Activated T-helper 17 cell treated with anti-CD3 and anti-CD28 coated beads, Interleukin-2, amount 50 U/mL, for 72 hours (primary cell): ENCODE measurements around the gene TXNDC12. TPM values are rescaled to one million over a fixed set of nuclear protein-coding genes. Genes with fewer than 3 reads are reported as not detected.
"Not testable (repeated sequence)": the region's sequence is repeated elsewhere in the genome, so short reads cannot be mapped to it uniquely, and the experiment has no call there.

Experiments used
- ATAC-seq: fragments of 150-1000 bp; cut with Tn5 transposase; replicated peaks from 2 replicates; pipeline ENCODE4 v1.10.0; 2021; ENCODE audit warnings: mild to moderate bottlenecking, moderate library complexity
- H3K27ac Mint-ChIP-seq: one replicate; pipeline ENCODE4 v1.8.0; 2022; ENCODE audit warnings: mixed read lengths
- H3K27me3 Mint-ChIP-seq: one replicate; pipeline ENCODE4 v1.8.0; 2022; ENCODE audit warnings: mixed read lengths
- H3K36me3 Mint-ChIP-seq: one replicate; pipeline ENCODE4 v1.8.0; 2022; ENCODE audit warnings: low read depth, mild to moderate bottlenecking, mixed read lengths
- H3K4me1 Mint-ChIP-seq: one replicate; pipeline ENCODE4 v1.8.0; 2022; ENCODE audit warnings: mixed read lengths
- H3K4me3 Mint-ChIP-seq: one replicate; pipeline ENCODE4 v1.8.0; 2022; ENCODE audit warnings: mild to moderate bottlenecking, mixed read lengths
- H3K9me3 Mint-ChIP-seq: one replicate; pipeline ENCODE4 v1.8.0; 2022; ENCODE audit warnings: mixed read lengths
- total RNA-seq, 2 donors: library from RNA; stranded (reverse); gene quantifications; one replicate each; pipeline ENCODE4 v1.2.3, GENCODE V29; 2022

TXNDC12 gene
- total RNA-seq, 2 donors from 2014 or later: 40.9 to 47.1 TPM

DNA sequence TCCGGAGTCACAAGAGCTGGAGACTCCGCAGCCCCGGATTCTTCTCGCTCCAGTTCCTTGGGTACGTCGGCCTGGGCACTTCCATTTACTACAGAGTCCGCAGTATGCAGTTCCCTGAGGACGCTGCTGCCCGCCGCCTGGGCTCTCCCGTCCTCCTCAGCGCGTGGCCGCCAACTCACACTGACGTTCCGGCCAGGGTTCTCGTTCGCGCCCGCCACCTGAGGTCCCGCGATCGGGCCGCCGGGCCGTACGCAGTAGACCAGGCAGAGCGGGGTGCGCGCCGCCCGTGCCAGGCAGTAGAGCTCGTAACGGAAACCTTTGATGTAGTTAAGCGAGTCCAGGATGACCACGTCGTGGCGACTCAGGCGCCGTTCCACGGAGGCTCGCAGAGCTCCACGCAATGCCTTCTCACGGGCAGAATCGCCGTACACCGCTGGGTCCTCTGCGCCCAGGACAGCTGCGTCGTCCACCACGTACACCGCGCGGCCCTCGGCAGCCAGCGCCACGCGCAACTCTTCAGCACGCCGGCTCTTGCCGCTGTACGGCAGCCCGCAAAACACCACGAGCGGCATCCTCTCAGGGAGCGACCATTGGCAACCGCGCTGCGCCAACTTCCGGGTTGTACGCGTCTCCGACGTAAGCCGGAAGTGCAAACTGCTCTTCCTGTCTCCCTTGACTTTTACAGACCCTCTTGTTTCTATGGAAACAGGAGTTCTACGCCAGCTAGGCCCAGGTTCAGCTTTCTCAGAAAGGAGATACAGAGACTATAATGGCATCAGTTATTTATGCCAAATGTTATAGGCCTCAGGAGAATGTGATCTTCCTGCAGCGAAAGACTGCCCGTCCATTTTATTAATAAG lies 21.6 kb downstream of the TXNDC12 start, which contains the start of gene KTI12:
TSS of gene KTI12 (minus strand) at position 621 of the 860 bp plus-strand sequence. CDS start at position 572, 49 bp downstream.
- peak; percentile 97 for ATAC-seq
- Mint-ChIP-seq H3K36me3 (peaks cover 60% of the 10 kb centered on the region), H3K27ac (peak within 1 kb of the TSS; percentile 96), H3K27me3 (no peaks in the 10 kb centered on the region), H3K4me3 (peak within 1 kb of the TSS; percentile 87), H3K4me1 (peaks cover 25% of the 10 kb centered on the region), H3K9me3 (no peaks in the 10 kb centered on the region)

DNA sequence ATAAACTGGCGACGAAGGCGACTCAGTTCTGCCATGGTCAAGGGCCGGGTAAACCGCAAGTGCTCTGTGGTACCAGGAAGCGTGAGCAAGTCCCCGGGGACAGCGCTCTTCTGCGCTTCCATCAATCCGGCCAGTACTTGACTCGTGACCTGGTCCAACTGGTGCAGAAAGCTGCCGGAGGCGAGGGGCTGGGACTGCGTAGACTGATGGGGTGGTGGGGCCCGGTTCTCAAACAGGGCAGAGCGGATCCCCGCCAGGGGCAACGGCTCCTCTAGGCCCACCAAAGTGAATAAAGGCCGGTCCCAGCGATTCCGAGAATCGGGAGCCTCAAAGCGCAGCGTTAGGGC lies 22.2 kb downstream of the TXNDC12 start:
- H3K4me3 Mint-ChIP-seq: peak overlapping the region; percentile 87
- H3K27ac Mint-ChIP-seq: peak overlapping the region; percentile 96
- no peaks in the 10 kb centered on the region for H3K9me3 Mint-ChIP-seq
- H3K27me3 Mint-ChIP-seq: no peaks in the 10 kb centered on the region
- H3K4me1 Mint-ChIP-seq: peaks cover 25% of the 10 kb centered on the region
- ATAC-seq: peak; percentile 31
- peaks cover 59% of the 10 kb centered on the region for H3K36me3 Mint-ChIP-seq

DNA sequence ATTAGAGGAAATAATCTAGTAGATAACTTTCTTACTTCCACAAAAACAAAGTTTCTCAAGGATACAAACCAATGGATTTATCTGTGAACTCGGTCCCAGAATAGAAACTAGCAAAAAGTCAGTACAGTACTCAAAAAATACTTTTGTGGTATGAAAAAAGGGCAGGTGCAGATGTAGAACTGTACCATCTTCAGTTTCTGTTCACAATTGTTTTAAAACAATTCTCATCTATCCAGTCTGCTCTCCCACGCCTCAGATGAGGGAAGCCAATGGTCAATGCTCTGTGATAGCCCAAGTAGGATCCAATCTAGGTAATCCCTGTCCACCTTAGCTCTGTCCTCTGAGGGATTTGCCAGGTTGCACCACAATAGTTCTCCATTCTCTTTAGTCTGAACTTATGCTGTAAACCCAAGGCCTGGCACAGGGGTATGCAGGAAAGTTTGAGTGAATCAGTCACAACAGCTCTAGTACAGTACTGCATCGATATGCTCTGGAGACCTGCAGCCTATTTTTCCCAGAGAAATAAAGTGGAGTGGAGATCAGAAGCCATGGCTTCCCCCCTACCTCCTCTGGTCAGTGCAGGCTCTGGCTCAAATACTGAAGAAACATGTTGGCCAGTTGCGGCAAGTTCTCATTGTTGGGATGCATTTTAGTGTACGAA lies 22.7 kb downstream of the TXNDC12 start:
- H3K27me3 Mint-ChIP-seq: no peaks in the 10 kb centered on the region
- ATAC-seq: peak; percentile 13
- H3K4me1 Mint-ChIP-seq: peaks cover 25% of the 10 kb centered on the region
- peak overlapping the region; percentile 87 for H3K4me3 Mint-ChIP-seq
- H3K36me3 Mint-ChIP-seq: peaks cover 57% of the 10 kb centered on the region
- H3K27ac Mint-ChIP-seq: peak overlapping the region; percentile 96
- no peaks in the 10 kb centered on the region for H3K9me3 Mint-ChIP-seq

DNA sequence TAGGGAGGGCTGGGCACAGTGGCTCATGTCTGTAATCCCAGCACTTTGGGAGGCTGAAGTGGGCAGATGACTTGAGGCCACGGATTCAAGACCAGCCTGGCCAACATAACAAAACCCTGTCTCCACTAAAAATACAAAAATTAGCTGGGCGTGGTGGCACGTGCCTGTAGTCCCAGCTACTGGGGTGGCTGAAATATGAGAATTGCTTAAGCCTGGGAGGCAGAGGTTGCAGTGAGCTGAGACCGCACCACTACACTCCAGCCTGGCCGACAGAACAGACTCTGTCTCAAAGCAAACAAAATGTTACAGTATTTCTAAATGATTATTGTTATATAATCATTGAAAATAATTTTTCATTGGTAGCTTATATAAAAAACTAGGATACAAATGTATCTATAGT lies 26.2 kb downstream of the TXNDC12 start:
- not testable (repeated sequence) for H3K4me3 Mint-ChIP-seq, H3K9me3 Mint-ChIP-seq, ATAC-seq, H3K27ac Mint-ChIP-seq, H3K27me3 Mint-ChIP-seq
- Mint-ChIP-seq H3K36me3 (peaks cover 81% of the 10 kb centered on the region), H3K4me1 (peaks cover 21% of the 10 kb centered on the region)

DNA sequence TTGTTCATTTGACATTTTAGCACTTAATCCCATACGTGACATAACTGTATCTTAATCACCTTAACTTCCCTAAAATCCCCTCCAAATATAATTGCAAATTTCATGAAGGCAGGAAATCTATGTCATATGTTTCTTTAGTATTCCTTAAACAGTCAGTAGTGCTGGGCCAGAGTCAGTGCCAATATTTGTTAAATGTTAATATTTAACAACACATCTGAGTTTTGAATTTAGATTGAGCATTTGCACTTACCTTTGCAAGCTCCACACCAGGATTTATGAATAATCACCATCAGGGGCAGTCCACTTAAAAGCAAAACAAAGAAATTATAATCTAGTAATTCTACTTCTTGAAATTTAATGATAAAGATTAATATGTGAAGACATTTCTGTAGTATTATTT lies 26.7 kb downstream of the TXNDC12 start:
- no peak overlapping the region for H3K4me3 Mint-ChIP-seq
- no peak overlapping the region for H3K27ac Mint-ChIP-seq
- H3K36me3 Mint-ChIP-seq: peaks cover 81% of the 10 kb centered on the region
- H3K9me3 Mint-ChIP-seq: no peaks in the 10 kb centered on the region
- ATAC-seq: no peak
- no peaks in the 10 kb centered on the region for H3K27me3 Mint-ChIP-seq
- H3K4me1 Mint-ChIP-seq: peaks cover 20% of the 10 kb centered on the region

DNA sequence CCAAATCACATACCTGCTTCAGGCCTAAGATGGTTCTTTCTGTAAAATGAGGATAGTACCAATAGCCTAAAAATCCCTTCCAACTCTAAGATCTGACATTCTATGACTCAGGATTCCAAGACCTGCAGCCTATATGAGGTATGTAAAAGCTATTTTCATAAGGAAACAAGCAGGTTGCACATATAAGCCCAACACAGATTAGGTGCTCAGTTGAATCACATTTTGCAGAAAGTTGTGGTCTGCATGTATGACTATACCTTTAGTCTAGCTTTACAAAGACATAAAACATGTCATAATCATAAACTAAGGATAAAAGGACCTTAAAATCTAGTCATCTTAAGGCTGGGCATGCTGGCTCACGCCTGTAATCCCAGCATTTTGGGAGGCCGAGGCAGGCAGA lies 28.7 kb downstream of the TXNDC12 start:
- Mint-ChIP-seq H3K4me3 (no peak overlapping the region), H3K9me3 (no peaks in the 10 kb centered on the region), H3K4me1 (peaks cover 13% of the 10 kb centered on the region), H3K36me3 (peaks cover 79% of the 10 kb centered on the region), H3K27ac (no peak overlapping the region), H3K27me3 (no peaks in the 10 kb centered on the region)
- peak; percentile 34 for ATAC-seq

DNA sequence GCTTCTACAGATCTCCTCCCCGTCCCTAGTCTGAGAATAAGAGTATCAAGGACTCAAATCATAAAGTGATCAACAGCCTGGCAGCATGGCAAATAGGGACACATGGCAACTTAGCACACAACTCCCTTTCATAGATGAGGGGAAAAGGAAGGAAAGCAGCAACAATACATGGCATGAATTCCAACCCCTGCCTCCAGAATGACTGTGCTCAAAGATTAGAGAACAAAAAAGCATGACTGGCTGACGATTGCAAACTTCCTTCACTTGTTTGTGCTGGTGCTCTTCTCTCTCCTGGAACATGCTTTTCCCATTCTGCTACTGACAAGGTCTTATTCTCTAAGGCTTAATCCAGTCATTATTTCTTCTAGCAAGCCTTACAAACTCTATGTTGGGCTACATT lies 32.9 kb downstream of the TXNDC12 start:
- H3K27ac Mint-ChIP-seq: no peak overlapping the region
- H3K36me3 Mint-ChIP-seq: peaks cover 74% of the 10 kb centered on the region
- ATAC-seq: no peak
- H3K4me3 Mint-ChIP-seq: no peak overlapping the region
- no peaks in the 10 kb centered on the region for H3K9me3 Mint-ChIP-seq
- H3K27me3 Mint-ChIP-seq: no peaks in the 10 kb centered on the region
- peaks cover 6% of the 10 kb centered on the region for H3K4me1 Mint-ChIP-seq

DNA sequence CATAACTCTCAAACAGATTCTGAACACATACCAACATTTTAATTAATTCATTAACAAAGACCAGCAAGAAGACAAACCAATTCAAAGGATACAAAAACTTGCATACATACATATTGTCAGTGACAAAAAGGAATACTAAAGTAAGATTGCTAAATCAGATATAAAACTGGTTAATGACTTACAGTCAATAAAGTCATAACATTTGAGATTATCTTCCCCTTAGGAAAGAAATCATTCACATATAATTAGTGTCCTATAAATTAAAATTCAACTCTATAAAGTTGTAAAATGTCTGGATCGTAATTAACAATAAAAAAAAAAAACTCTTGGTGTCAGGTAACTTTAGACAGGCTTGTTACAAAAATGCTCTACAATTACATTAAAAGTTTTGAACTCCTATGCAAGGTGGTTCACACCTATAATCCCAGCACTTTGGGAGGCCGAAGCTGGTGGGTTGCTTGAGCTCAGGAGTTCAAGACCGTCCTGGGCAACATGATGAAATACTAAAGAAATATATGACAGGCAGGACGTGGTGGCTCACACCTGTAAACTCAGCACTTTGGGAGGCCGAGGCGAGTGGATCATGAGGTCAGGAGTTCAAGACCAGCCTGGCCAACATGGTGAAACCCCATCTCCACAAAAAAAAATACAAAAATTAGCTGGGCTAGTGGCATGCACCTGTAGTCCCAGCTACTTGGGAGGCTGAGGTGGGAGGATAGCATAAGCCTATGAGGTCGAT lies 46.8 kb downstream of the TXNDC12 start:
- Mint-ChIP-seq H3K27me3 (peaks cover 13% of the 10 kb centered on the region), H3K4me3 (no peak overlapping the region), H3K27ac (no peak overlapping the region), H3K4me1 (no peaks in the 10 kb centered on the region), H3K9me3 (no peaks in the 10 kb centered on the region), H3K36me3 (no peaks in the 10 kb centered on the region)
- no peak for ATAC-seq

DNA sequence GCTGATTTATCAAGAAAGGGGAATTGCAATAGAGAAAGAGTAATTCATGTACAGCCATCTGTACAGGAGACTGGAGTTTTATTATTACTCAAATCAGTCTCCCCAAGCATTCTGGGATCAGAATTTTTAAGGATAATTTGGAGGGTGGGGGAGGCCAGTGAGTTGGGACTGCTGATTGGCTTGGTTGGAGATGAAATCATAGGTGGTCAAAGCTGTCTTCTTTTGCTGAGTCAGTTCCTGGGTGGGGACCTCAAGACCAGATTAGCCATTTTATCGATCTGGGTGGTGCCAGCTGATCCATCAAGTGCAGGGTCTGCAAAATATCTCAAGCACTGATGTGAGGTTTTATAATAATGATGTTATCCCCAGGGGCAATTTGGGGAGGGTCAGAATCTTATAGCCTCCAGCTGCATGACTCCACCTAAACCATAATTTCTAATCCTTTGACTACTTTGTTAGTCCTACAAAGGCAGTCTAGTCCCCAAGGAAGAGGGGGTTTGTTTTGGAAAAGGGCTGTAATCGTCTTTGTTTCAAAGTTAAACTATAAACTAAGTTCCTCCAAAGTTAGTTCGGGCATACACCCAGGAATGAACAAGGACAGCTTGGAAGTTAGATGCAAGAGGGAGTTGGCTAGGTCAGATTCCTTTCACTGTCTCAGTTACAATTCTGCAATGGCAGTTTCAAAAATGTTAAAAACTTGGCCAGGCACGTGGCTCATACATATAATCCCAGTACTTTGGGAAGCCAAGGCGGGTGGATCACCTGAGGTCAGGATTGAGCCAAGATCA lies 47.6 kb downstream of the TXNDC12 start:
- H3K27ac Mint-ChIP-seq: no peak overlapping the region
- no peaks in the 10 kb centered on the region for H3K9me3 Mint-ChIP-seq
- no peak overlapping the region for H3K4me3 Mint-ChIP-seq
- peaks cover 13% of the 10 kb centered on the region for H3K27me3 Mint-ChIP-seq
- no peaks in the 10 kb centered on the region for H3K4me1 Mint-ChIP-seq
- ATAC-seq: no peak
- no peaks in the 10 kb centered on the region for H3K36me3 Mint-ChIP-seq

DNA sequence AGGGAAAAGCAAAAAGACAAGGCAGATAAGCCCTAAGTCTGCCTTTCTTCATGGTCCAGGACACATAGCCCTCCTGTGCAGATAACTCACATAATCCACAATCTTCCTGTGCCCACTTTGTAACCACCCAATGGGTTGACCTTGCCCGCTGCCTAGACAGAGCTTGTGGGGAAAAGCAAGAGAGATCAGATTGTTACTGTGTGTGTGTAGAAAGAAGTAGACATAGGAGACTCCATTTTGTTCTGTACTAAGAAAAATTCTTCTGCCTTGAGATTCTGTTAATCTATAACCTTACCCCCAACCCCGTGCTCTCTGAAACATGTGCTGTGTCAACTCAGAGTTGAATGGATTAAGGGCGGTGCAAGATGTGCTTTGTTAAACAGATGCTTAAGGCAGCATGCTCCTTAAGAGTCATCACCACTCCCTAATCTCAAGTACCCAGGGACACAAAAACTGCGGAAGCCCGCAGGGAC lies 48.9 kb downstream of the TXNDC12 start:
- H3K27ac Mint-ChIP-seq, H3K4me1 Mint-ChIP-seq, H3K36me3 Mint-ChIP-seq, H3K4me3 Mint-ChIP-seq, H3K9me3 Mint-ChIP-seq, ATAC-seq: not testable (repeated sequence)
- H3K27me3 Mint-ChIP-seq: peaks cover 13% of the 10 kb centered on the region

DNA sequence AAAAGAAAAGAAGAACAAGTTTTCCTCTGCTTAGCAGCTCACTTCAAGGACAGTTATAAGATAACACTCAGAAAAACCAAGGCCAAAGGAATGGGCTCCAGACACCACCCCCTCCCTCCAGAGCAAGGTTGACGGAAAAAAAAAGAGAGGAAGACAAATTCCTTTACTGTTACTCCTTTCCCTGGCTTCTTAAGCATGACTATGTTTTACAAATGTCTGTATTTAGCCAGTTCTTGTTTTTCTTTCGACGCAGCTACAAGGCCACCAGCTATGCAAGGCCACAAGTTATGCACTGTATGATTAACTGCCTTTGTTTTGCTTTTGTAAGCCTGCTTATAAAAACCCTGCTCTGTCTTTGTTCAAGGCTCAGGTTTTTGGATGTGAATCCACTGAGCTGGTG lies 49.4 kb downstream of the TXNDC12 start:
- not testable (repeated sequence) for H3K27ac Mint-ChIP-seq, H3K36me3 Mint-ChIP-seq, H3K4me1 Mint-ChIP-seq

DNA sequence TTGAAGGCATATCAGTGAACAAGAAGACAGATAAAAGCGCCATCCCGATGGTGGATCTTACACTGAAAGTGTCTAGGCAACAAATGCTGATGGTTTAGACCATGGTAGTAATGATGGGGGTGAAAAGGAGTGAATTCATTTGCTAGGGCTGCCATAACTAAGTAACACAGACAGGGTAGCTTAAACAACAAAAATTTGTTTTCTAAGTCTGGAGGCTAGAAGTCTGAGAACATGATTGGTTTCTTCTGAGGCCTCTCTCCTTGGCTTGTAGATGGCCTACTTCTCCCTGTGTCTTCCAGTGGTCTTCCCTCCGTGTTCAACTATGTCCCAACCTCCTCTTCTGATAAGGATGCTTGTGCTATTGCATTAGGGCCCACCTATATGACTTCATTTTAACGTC lies 51.1 kb downstream of the TXNDC12 start:
- no peaks in the 10 kb centered on the region for H3K4me1 Mint-ChIP-seq

More for the DNA sequence above, 49.4 kb downstream of the TXNDC12 start:
- ATAC-seq, H3K9me3 Mint-ChIP-seq, H3K4me3 Mint-ChIP-seq: not testable (repeated sequence)
- peaks cover 13% of the 10 kb centered on the region for H3K27me3 Mint-ChIP-seq

DNA sequence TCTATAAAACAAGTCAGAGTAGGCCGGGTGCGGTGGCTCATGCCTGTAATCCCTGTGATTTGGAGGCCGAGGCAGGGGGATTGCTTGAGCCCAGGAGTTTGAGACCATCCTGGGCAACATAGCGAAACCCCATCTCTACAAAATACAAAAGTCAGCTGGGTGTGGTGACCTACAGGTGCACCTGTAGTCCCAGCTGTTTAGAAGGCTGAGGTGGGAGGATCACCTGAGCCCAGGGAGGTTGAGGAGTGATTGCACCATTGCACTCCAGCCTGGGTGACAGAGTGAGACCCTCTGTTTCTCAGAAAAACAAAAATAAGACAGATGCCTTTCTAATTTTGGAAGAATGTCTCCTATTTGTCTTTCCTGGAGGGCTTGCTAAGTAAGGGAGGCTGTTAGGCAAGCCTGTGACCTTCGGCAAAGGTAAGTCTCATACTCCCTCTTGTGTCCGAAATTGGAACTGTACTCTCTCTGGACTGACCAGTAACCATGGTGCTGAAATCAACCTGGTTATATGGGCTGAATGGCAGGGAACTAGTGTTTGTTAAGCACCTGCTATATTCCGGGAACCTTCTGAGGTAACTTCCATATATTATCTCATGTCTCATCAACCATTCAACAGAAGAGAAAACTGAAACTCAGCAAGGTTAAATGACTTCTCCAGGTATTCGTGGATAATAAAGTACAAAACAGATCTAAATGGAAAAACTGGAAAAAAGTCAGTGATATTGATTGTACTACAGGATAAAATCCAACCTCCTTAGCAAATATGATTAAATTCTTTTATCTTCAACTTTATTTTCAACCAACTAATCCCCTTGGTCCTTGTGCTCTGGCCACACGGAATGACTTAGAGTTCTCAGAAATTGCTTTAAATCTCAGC lies 52.7 kb downstream of the TXNDC12 start:
- Mint-ChIP-seq H3K27ac (no peak overlapping the region), H3K4me1 (no peaks in the 10 kb centered on the region), H3K36me3 (no peaks in the 10 kb centered on the region), H3K27me3 (peaks cover 13% of the 10 kb centered on the region), H3K9me3 (no peaks in the 10 kb centered on the region), H3K4me3 (no peak overlapping the region)
- peak; percentile 89 for ATAC-seq

More for the DNA sequence above, 51.1 kb downstream of the TXNDC12 start:
- Mint-ChIP-seq H3K27ac (no peak overlapping the region), H3K27me3 (peaks cover 13% of the 10 kb centered on the region), H3K9me3 (no peaks in the 10 kb centered on the region), H3K4me3 (no peak overlapping the region), H3K36me3 (no peaks in the 10 kb centered on the region)
- ATAC-seq: no peak
